GM21360 (cell line): ENCODE measurements around the gene TRIM8.

Experiments used
- ATAC-seq: cut with Tn5 transposase; IDR thresholded peaks from one replicate; pipeline ENCODE4 v1.9.1; 2021; ENCODE audit warnings: mild to moderate bottlenecking, moderate library complexity; ENCODE audit not compliant: unreplicated experiment

TRIM8 gene

GRCh38 chr10:102631525-102632393, 12.5 kb upstream of the TRIM8 start:
- ATAC-seq: no peak

DNA sequence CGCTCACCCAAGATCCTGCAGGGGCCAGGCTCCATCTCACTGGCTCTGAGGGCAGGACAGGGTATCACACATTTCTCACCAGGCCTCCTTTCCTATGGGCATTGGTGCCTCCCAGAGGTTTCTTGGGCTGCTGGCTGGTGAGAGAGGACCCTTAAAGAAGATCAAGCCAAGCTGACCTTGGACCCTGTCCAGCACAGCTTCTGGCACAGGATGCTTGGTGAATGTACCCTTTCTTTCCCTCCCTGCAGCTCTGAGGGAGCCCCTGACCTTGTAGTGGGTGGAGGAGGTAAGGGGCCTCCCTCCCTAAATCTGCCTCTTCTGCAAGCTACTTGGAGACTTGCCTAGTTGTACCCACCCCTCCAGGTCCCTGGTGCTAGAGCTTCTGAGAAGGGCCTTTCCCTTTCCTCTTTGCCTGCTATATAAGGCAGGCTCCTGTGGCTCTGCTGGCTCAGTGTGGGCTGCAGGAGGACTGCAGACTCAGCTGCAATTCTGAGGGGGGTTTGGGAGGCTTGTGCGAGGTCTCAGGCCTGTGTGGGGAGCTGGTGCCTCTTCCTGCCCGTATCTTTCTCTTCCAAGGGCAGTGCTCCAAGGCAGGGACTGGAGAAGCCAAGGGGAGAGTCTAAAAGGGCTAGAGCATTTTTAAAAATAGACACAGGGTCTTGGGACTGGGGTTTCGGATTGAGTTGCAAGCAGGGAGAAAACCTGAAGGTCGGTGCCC, 11.7 kb upstream of the TRIM8 start:
- no peak for ATAC-seq

- no peak for ATAC-seq
Observed at GRCh38 chr10:102633287-102633686, 11.0 kb upstream of the TRIM8 start.

- no peak for ATAC-seq
Observed at GRCh38 chr10:102633848-102634247, 10.4 kb upstream of the TRIM8 start.

GRCh38 chr10:102634686-102635085, 9.6 kb upstream of the TRIM8 start:
- ATAC-seq: no peak

DNA sequence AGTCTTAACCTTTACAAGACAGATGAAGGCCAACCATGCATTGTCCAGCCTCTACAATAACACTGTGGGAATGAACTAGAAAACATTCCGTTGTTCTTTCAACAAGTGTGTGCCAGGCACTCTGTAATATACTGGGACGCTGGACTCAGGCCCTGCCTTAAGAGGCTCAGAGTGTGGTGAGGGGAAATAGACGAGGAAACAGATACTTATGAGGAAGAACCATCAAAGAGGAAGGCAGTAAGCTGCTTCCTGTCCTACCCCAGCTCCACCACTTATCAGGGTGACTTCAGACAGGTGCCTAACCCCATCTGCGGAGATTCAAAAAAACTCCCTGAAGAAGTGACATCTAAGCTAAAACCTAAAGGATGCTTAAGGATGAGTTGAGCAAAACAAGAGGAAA, 8.9 kb upstream of the TRIM8 start:
- no peak for ATAC-seq

DNA sequence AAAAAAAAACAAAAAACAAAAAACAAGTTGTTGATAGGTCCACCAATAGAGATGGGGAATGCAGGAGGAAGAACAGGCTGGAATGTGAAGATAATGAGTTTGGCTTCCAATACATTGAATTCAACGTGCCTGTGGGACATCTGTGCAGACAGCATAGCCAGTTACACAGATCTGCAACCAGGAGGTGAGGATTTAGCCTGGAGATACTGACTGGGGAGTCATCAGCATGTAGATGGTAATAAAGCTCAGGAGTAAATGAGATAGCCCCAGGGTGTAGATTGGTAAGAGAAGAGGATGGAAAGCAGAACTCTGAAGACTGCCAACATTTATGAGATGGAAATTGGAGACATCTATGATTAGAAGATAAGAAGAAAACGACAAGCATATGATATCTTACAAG, 4.7 kb upstream of the TRIM8 start:
- no peak for ATAC-seq

DNA sequence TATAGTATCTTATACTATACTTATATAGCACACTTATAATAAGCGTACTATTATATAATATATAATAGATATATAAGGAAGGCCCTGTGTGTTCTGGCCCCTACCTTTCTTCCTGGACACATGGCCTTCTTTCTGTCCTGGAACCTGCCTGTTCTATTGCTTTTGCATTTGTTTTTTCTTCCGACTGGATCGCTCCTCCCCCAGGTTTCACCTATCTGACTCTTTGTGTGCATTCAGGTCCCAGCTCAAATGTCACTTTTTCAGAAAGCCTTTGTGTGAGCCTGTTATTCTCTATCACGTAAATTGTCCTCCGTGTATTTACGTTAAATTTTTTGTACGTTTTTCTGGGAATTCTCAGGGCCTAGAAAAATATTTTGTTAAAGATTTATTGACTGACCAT, 2.9 kb upstream of the TRIM8 start:
- no peak for ATAC-seq

DNA sequence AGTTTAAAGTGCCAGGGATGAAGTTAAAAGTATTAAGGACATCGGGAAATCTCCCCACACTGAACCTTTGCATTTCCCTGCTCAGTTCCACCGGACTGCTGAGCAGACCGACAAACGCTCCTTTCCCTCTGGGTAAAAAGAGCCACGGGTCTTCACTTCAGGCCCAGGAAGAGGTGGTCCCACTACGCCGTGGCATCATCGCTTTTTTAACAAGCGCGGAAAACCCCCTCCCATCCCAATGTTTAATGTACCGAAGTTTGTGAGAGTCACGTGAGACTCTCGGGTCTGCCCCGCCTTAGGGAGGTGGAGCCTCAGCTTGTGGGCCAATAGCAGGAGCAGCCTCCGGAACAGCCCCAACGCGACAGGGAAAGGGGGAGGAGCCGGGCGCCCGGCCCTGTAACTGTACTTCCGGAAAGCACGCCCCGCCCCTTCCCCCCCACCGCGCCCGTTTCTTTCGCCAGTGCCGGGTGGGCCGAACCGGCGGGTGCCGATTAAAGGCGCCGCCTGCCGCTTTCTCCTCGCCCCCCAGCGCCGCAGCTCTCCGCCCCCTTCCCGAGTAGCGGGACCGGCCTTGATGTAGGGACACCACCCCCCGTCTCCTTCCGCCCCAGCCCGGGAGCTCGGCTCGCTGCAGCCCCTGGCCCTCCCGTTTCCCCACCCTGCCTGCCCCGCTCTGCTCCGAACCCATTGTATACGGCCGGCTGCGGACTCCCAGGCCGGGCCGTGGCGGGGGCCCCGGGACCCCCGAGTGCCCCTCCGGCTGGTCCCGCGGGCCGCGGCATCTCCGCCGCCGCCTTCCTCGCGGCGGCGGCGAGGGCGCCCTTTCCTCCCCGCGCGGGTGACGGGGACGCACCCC, 2.2 kb upstream of the TRIM8 start:
- peak; percentile 54 for ATAC-seq

DNA sequence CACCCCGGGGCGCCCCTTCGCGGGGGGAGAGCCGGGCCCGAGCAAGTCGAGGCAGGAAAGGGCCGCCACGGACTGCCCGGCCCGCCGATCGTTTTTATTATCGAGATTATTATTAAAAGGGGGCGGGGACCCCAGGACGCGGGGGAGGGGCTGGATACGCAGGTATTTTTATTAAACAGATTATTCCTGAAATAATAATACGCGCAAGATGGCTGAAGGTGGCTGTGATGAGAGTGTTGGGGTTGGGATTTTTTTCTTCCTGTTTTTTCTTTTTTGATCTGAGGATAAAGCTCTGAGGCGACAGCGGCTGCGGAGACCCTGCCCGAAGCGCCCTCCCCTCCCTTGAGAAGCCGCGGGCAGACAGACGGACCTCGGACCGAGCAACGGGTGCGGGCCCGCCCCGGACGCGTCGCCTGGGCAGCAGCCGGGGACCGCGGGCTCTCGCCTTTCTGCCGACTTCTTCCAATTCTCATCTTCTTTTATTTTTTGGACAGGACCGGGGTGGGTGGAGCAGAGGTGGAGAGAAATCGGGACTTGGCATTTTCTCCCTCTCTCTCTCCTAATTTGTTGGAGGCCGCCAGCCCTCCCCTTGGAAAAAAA, 1.4 kb upstream of the TRIM8 start:
- ATAC-seq: no peak

- no peak for ATAC-seq
Observed at GRCh38 chr10:102643336-102644065, 778 bp upstream of the TRIM8 start.

- ATAC-seq: no peak
Observed at GRCh38 chr10:102644646-102645387, 538 bp downstream of the TRIM8 start.

DNA sequence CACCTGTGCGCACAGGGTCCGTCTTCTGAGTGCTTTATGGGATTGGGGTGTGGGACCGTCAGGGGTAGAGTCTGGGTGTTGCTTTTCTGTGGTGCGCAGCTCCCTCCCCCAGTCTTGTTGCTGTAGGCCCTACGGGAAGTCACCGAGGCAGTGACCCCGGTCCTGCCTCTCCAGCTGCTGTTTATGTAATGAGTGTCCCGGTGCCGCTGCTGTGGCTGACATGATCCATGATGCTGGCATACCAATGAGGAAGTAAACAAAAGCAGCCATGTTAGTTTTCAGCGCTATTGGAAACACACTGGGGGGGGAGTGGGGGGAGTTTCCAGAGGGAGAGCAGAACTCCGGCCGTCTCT, 1.1 kb downstream of the TRIM8 start:
- no peak for ATAC-seq

- peak; percentile 26 for ATAC-seq
Observed at GRCh38 chr10:102645741-102646609, 1.7 kb downstream of the TRIM8 start.

DNA sequence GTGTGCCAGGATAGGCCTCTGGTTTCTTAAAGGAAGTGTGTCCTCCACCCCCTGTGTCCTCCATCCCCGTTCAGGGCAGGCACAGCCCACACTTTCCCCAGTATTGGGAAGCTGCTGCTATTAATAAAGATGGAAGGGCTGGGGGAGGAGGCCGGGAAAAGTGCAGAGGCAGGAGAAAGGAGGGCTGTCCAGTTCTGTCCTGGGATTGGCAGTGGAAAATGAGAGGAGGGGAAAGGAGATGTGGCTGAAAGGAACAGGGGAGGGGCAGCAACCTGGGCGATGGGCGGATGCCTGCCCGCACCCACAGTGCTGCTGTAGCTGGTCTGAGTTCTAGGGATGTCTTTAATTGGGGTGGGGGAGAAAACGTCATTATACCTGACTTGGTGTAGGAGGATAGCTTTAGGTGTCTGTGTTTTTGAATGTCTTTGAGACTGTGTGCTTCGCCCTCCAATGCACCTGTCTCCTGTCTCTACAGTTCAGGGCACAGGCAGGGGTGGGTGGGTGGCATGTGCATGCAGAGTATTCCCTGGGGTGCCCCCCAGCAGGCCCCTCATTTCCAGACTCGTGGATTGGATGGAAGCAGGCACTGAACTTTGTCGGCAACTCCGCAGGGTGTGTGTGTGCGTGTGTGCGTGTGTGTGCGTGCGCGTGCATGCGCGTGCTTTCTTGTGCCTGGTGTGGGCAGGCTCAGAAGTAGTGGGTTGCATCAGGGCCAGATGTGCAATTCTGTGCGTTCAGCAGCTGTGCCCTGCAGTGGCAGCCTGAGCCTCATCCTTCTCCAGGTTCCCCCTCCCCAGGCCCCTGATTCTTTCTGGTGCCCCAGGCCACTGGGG, 2.5 kb downstream of the TRIM8 start:
- no peak for ATAC-seq

DNA sequence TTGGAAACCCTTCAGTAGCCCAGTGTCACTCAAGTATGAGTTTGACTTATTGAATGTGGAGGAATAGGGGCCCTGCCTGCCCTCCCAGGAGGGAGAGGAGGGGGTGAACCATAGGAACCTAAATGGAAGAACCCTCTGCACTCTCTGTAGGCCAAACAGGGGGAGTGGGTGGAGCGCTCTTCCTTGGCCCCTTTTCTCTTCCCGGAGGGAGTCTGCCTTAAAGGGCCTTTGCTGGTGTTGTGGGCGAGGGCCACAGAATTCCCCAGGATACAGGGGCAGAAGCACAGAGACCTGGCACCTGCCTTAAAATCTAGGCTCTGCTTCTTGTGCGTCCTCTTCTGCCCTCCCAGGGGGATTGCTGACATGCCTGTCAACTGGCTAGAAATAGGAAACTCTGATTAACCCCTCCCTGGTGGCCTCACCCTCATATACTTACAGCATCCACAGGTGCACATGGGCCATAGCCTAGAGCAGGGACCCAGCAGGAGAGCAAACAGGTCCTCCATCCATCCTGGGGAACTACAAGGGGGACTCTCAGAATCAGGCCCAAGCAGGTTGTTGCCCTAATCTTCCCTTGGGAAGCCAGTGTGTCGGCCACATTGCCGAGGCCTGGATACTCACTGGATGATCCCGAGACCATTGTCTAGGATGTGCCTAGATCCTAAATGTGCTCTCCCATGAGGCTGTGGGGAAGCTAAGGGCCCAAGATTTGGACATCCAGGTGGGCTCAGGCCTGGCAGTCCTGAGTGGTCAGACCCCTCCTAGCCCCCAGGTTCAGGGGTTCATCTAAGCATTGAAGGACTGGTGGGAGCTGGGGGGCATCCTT, 3.4 kb downstream of the TRIM8 start:
- no peak for ATAC-seq

GRCh38 chr10:102648269-102648888, 4.1 kb downstream of the TRIM8 start:
- no peak for ATAC-seq
